Measurements from ENCODE around the gene FOSL2.

Gene FOSL2

DNA sequence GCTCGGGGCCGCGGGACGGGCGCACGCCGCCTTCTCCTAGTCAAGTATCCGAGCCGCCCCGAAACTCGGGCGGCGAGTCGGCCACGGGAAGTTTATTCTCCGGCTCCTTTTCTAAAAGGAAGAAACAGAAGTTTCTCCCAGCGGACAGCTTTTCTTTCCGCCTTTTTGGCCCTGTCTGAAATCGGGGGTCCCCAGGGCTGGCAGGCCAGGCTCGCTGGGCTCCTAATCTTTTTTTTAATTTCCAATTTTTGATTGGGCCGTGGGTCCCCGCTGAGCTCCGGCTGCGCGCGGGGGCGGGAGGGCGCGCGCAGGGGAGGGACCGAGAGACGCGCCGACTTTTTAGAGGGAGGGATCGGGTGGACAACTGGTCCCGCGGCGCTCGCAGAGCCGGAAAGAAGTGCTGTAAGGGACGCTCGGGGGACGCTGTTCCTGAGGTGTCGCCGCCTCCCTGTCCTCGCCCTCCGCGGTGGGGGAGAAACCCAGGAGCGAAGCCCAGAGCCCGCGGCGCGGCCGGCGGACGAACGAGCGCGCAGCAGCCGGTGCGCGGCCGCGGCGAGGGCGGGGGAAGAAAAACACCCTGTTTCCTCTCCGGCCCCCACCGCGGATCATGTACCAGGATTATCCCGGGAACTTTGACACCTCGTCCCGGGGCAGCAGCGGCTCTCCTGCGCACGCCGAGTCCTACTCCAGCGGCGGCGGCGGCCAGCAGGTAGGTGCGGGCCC lies 617 bp downstream of the FOSL2 start:
- Histone ChIP-seq H3K36me3 (ENCODE audit: insufficient read depth, low read depth, low read length) (no peaks in the 10 kb centered on the region), H3K4me3 (ENCODE audit: low read length) (peak overlapping the region; percentile 80), H3K4me1 (ENCODE audit: insufficient read depth, low read length) (peaks cover 6% of the 10 kb centered on the region; the same call in 1 of the 2 replicates), H3K27ac (ENCODE audit: low read length) (no peak overlapping the region), H3K9ac (ENCODE audit: low read depth, low read length) (peak overlapping the region; percentile 72; the same call in 1 of the 2 replicates), H3K9me3 (ENCODE audit: insufficient read depth, low read depth, low read length) (no peaks in the 10 kb centered on the region), H3K27me3 (ENCODE audit: insufficient read depth, low read length) (peaks cover 69% of the 10 kb centered on the region)

DNA sequence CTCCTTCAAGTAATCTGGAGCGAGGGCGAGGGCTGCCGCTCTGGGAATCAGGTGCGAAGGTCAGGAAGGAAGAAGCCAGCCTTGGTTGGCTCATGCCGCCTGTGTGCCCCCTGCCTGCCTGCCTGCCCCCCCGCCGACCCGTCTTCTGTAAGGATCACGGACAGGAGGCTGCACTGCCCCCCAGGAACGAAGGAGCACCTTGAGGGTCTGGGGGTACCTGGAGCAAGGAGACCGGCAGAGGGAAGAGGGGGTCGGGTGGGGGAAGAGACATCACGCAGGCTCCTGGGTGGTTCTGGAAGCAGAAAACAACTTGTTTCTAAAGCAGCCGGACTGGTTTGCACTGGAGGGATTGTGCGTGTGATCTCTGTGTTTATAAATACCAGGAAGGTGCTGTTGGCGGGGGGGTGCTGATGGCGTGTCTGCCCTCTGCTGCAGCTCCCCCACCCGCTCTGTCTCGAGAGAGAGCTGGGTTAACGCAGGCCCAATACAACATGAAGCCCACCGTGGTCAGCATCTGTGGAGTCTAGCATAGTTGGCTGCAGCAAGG lies 1.7 kb downstream of the FOSL2 start:
- no peaks in the 10 kb centered on the region for H3K36me3 ChIP-seq (ENCODE audit: insufficient read depth, low read depth, low read length)
- H3K27me3 ChIP-seq (ENCODE audit: insufficient read depth, low read length), result peaks cover 58% of the 10 kb centered on the region
- peaks cover 1% of the 10 kb centered on the region; the same call in 1 of the 2 replicates for H3K4me1 ChIP-seq (ENCODE audit: insufficient read depth, low read length)
- H3K9me3 ChIP-seq (ENCODE audit: insufficient read depth, low read depth, low read length), result no peaks in the 10 kb centered on the region
- H3K9ac ChIP-seq (ENCODE audit: low read depth, low read length), result no peak overlapping the region
- peak overlapping the region; percentile 80; the same call in 1 of the 2 replicates for H3K4me3 ChIP-seq (ENCODE audit: low read length)
- no peak overlapping the region for H3K27ac ChIP-seq (ENCODE audit: low read length)

DNA sequence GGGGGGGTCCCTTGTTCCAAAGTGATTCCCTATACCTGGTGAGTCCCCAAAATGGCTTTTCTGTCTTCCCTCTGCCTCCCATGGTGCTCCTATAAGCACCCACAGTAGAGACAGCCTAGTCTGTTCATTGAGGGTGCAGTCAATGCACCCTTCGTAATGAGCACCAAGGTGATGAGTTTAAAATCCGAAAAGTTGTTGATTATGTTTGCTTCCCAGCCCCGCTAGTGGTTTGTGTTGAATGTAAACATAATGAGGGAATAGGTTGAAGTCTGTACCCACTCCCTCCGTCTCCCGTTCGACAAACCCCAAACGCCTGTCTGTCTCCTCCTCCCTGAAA lies 2.3 kb downstream of the FOSL2 start:
- Histone ChIP-seq H3K9ac (ENCODE audit: low read depth, low read length) (no peak overlapping the region), H3K27ac (ENCODE audit: low read length) (no peak overlapping the region), H3K27me3 (ENCODE audit: insufficient read depth, low read length) (peaks cover 52% of the 10 kb centered on the region), H3K9me3 (ENCODE audit: insufficient read depth, low read depth, low read length) (no peaks in the 10 kb centered on the region), H3K4me1 (ENCODE audit: insufficient read depth, low read length) (no peaks in the 10 kb centered on the region; the same call in 1 of the 2 replicates), H3K36me3 (ENCODE audit: insufficient read depth, low read depth, low read length) (no peaks in the 10 kb centered on the region), H3K4me3 (ENCODE audit: low read length) (peak overlapping the region; percentile 80; the same call in 1 of the 2 replicates)

DNA sequence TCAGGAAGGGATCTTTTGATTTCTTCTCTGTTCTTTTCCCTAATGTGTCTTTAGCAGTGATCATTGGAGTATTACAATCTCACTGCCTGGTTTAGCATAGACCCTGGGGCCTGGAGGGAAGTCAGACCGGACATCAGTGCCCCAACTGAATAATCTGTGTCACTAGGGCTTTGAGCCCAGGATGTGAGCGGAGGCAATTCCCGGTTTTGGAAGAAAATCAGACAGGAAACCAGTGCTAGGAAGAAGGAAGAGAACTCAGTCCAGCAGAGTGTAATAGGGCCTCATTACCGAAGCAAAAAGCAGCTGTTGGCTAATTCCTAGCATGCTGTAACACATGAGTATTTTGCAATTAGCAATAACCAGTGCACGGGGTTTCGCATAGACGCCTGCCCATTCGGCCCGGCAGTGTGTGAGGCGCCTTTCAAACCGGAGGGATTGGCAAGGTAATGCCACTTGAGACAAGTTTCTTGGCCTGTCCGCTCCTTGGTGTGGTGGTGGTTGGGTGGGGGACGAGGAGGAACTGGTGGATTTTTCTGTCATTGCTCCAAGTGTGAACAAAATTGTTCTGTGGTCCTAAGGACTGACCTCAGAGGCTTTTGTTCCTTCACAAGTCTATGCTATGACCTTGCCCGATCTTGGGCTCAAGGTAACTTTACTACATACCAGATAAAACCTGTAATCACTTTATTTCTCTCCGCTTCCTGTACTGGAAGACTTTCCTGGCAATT lies 2.8 kb downstream of the FOSL2 start:
- H3K4me3 ChIP-seq (ENCODE audit: low read length), result no peak overlapping the region
- no peaks in the 10 kb centered on the region for H3K36me3 ChIP-seq (ENCODE audit: insufficient read depth, low read depth, low read length)
- no peaks in the 10 kb centered on the region for H3K9me3 ChIP-seq (ENCODE audit: insufficient read depth, low read depth, low read length)
- no peaks in the 10 kb centered on the region; the same call in 1 of the 2 replicates for H3K4me1 ChIP-seq (ENCODE audit: insufficient read depth, low read length)
- peaks cover 47% of the 10 kb centered on the region for H3K27me3 ChIP-seq (ENCODE audit: insufficient read depth, low read length)
- H3K27ac ChIP-seq (ENCODE audit: low read length), result no peak overlapping the region
- H3K9ac ChIP-seq (ENCODE audit: low read depth, low read length), result no peak overlapping the region

DNA sequence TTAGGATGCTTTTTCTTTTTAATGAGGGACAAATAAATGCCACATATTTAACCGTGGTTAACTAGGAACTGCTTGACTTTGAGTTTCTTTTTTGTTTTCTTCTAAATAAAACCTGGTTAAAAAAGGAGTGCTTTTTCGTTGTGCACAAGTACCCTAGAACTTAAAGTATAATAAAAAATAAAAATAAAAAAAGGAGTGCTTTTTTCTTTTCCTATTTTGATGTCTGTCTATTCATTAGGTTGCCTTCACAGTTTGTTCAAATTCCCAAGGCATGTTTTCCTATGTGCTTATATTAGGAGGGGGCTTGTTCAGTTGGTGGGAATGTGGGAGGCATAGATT lies 4.4 kb downstream of the FOSL2 start:
- Histone ChIP-seq H3K9ac (ENCODE audit: low read depth, low read length) (no peak overlapping the region), H3K9me3 (ENCODE audit: insufficient read depth, low read depth, low read length) (no peaks in the 10 kb centered on the region), H3K4me3 (ENCODE audit: low read length) (no peak overlapping the region), H3K4me1 (ENCODE audit: insufficient read depth, low read length) (no peaks in the 10 kb centered on the region; the same call in 1 of the 2 replicates), H3K27ac (ENCODE audit: low read length) (no peak overlapping the region), H3K36me3 (ENCODE audit: insufficient read depth, low read depth, low read length) (no peaks in the 10 kb centered on the region), H3K27me3 (ENCODE audit: insufficient read depth, low read length) (peaks cover 33% of the 10 kb centered on the region)

DNA sequence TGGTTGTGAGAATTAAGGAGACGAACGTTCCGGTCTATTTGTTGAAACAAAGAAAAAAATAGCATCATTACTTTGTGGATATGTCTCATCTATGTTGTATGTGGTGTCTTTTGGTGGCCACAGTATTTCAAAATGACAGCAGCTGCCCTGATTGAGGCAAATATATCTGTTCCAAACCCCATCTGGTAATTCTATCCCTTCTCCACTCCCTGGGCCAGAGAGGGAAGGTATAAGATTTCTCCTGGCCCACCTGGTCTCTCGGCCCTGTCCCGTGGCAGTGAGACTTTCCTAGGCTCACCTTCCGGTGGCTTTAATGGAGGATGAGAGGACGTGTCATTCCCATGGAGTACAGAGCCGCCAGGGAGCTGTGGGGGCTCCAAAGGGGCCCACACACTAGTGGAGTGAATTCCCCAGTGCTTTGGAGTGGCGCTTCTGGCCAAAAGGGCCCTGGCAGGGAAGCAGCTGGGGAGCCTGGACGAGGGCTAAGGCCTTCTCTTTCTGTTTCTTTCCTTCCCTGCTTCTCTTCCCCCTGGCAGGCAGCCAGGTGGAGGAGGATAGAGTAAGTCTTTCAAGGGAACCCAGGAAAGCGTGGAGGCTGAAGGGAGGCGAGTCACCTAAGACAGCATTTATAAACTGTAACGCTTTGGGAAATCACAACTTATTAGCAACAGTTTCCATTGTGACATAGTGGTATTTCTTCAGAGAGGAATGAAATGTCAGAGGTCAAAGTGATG lies 5.6 kb downstream of the FOSL2 start:
- H3K27ac ChIP-seq (ENCODE audit: low read length), result no peak overlapping the region
- no peaks in the 10 kb centered on the region for H3K36me3 ChIP-seq (ENCODE audit: insufficient read depth, low read depth, low read length)
- no peaks in the 10 kb centered on the region; the same call in 1 of the 2 replicates for H3K4me1 ChIP-seq (ENCODE audit: insufficient read depth, low read length)
- peaks cover 30% of the 10 kb centered on the region for H3K27me3 ChIP-seq (ENCODE audit: insufficient read depth, low read length)
- no peak overlapping the region for H3K4me3 ChIP-seq (ENCODE audit: low read length)
- no peaks in the 10 kb centered on the region for H3K9me3 ChIP-seq (ENCODE audit: insufficient read depth, low read depth, low read length)
- H3K9ac ChIP-seq (ENCODE audit: low read depth, low read length), result no peak overlapping the region

DNA sequence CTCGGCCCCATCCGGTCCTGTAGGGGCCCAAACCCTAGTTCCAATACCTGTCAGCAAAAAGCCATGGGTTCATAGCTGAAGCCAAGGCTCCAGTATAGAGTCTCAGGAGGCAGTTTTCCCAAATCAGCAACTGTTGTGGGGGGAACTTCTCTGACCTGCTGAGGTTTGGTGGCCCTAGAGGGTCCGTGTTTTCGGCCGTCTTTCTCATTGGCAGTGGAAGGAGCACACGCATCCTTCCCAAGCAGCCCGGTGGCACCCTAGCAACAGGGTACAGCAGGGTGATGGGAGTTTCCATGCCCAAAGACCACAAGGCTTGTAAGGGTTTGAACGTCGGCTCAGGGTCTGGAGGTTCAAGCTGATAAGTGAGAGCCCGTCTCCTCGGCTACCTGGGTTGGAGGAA lies 6.6 kb downstream of the FOSL2 start:
- H3K4me1 ChIP-seq (ENCODE audit: insufficient read depth, low read length), result no peaks in the 10 kb centered on the region; the same call in 1 of the 2 replicates
- no peak overlapping the region for H3K27ac ChIP-seq (ENCODE audit: low read length)
- no peaks in the 10 kb centered on the region for H3K36me3 ChIP-seq (ENCODE audit: insufficient read depth, low read depth, low read length)
- H3K9ac ChIP-seq (ENCODE audit: low read depth, low read length), result no peak overlapping the region
- H3K27me3 ChIP-seq (ENCODE audit: insufficient read depth, low read length), result peaks cover 20% of the 10 kb centered on the region
- H3K9me3 ChIP-seq (ENCODE audit: insufficient read depth, low read depth, low read length), result no peaks in the 10 kb centered on the region
- no peak overlapping the region for H3K4me3 ChIP-seq (ENCODE audit: low read length)

DNA sequence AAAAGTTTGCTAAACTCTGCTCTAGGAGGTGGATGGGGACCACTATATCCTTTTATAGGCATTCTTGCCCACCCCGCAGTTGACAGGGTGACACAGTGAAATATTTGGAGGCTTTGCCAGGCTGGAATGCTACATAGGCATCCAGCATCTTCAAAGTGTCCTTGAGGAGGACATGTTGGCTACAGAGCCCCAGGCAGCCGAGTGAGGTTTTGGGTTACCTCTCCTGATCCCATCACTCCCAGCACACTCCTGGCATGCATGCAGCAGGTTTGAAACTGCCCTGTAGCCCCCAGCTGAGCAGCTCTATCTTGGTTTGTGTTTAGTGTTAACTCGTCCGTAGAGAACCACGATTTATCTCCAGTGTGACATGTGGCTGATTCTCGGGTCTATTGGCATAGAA lies 7.3 kb downstream of the FOSL2 start:
- H3K4me1 ChIP-seq (ENCODE audit: insufficient read depth, low read length), result no peaks in the 10 kb centered on the region; the same call in 1 of the 2 replicates

DNA sequence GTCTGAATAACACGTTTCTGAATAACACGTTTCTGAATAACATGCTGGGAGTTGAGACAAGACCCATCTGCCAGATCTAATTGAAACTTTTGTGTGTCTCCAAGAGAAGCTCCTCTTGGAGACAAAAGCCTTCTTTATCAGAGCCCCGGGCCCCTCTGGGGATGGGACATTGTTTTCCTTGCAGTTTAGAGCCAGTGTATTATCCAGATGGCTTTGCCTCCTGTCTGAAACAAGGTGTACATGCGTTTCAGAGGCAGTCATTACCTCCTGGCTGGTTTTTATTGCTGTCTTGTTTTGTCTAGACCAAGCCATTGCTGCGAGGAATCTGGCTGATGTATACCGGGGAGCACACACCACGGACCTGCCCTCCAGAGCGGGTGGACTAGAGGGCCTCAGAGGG lies 7.8 kb downstream of the FOSL2 start:
- no peak overlapping the region for H3K27ac ChIP-seq (ENCODE audit: low read length)
- no peaks in the 10 kb centered on the region; the same call in 1 of the 2 replicates for H3K4me1 ChIP-seq (ENCODE audit: insufficient read depth, low read length)
- no peak overlapping the region for H3K9ac ChIP-seq (ENCODE audit: low read depth, low read length)
- no peak overlapping the region for H3K4me3 ChIP-seq (ENCODE audit: low read length)
- no peaks in the 10 kb centered on the region for H3K9me3 ChIP-seq (ENCODE audit: insufficient read depth, low read depth, low read length)
- 0 out of 2 replicates have a peak, but pooled peaks cover 3% of the 10 kb centered on the region for H3K36me3 ChIP-seq (ENCODE audit: insufficient read depth, low read depth, low read length)
- peaks cover 9% of the 10 kb centered on the region for H3K27me3 ChIP-seq (ENCODE audit: insufficient read depth, low read length)

More for the DNA sequence above, 7.3 kb downstream of the FOSL2 start:
- H3K27ac ChIP-seq (ENCODE audit: low read length), result no peak overlapping the region
- peaks cover 14% of the 10 kb centered on the region for H3K27me3 ChIP-seq (ENCODE audit: insufficient read depth, low read length)
- no peak overlapping the region for H3K4me3 ChIP-seq (ENCODE audit: low read length)
- H3K9me3 ChIP-seq (ENCODE audit: insufficient read depth, low read depth, low read length), result no peaks in the 10 kb centered on the region
- H3K36me3 ChIP-seq (ENCODE audit: insufficient read depth, low read depth, low read length), result no peaks in the 10 kb centered on the region
- H3K9ac ChIP-seq (ENCODE audit: low read depth, low read length), result no peak overlapping the region

DNA sequence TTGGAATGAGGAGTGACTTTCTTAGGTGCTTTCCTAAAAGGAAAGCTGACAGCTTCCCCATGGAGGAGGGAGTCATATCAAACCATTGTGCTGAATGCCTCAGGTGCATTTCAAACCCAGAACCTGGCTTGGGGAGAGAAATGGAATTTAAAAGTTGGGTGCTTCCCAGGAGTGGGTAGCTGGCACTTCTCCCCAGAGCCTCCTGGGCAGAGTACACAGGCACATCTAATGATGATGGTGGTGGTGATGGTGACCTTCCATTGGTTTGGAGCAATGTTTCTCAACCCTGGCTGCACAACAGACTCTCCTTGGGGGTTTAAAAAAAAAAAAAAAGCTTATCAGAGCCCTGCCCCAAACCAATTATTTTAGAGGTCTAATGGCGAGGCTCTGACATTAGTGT lies 8.3 kb downstream of the FOSL2 start:
- H3K4me1 ChIP-seq (ENCODE audit: insufficient read depth, low read length), result no peaks in the 10 kb centered on the region; the same call in 1 of the 2 replicates
- no peak overlapping the region for H3K27ac ChIP-seq (ENCODE audit: low read length)
- 0 out of 2 replicates have a peak, but pooled peaks cover 5% of the 10 kb centered on the region for H3K36me3 ChIP-seq (ENCODE audit: insufficient read depth, low read depth, low read length)
- H3K9me3 ChIP-seq (ENCODE audit: insufficient read depth, low read depth, low read length), result no peaks in the 10 kb centered on the region
- H3K4me3 ChIP-seq (ENCODE audit: low read length), result no peak overlapping the region
- no peak overlapping the region for H3K9ac ChIP-seq (ENCODE audit: low read depth, low read length)
- H3K27me3 ChIP-seq (ENCODE audit: insufficient read depth, low read length), result peaks cover 4% of the 10 kb centered on the region

DNA sequence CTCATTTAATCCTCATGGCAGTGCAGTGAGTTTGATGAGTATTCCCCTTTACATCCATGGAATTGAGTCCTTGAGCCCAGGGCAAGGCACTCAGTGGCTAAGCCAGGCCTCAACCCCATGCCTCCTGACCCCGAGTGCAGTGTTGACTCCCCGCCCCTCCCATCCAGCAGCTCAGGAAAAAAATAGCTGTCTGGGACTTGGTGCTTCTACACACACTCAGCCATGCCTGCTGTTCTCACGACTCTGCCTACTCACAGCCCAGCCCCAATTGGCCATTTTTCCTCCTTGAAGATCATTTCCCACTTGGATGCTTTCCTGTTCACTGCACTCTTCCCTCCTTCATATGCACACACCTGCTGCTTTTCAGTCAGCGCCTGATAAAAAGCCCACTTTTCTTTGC lies 8.8 kb downstream of the FOSL2 start:
- no peak overlapping the region for H3K27ac ChIP-seq (ENCODE audit: low read length)
- no peak overlapping the region for H3K4me3 ChIP-seq (ENCODE audit: low read length)
- H3K4me1 ChIP-seq (ENCODE audit: insufficient read depth, low read length), result no peaks in the 10 kb centered on the region; the same call in 1 of the 2 replicates
- no peaks in the 10 kb centered on the region for H3K9me3 ChIP-seq (ENCODE audit: insufficient read depth, low read depth, low read length)
- no peak overlapping the region for H3K9ac ChIP-seq (ENCODE audit: low read depth, low read length)
- H3K27me3 ChIP-seq (ENCODE audit: insufficient read depth, low read length), result no peaks in the 10 kb centered on the region
- H3K36me3 ChIP-seq (ENCODE audit: insufficient read depth, low read depth, low read length), result 0 out of 2 replicates have a peak, but pooled peaks cover 5% of the 10 kb centered on the region
